GM12892 (cell line): ENCODE results near the gene NDFIP2.

Experiments used
- POLR2A ChIP-seq: IDR thresholded peaks from 2 replicates; pipeline ENCODE4 v1.6.1; 2011; ENCODE audit warnings: low read depth, low read length, control low read depth
- POLR2AphosphoS5 ChIP-seq: IDR thresholded peaks from 2 replicates; pipeline ENCODE4 v1.6.1; 2011; ENCODE audit warnings: low read depth, low read length, control low read depth
- TAF1 ChIP-seq: IDR thresholded peaks from 2 replicates; pipeline ENCODE4 v1.6.1; 2011; ENCODE audit warnings: low read depth, mild to moderate bottlenecking, control low read depth, low read length, borderline replicate concordance

GRCh38 chr13:79534596-79534995 is 53.6 kb downstream of the NDFIP2 start:
- TF ChIP-seq POLR2AphosphoS5 (no peak), POLR2A (no peak), TAF1 (no peak)
